Tibial nerve (tissue), 4 donors: ENCODE results near the gene PLAAT3. TPM values are rescaled to one million over a fixed set of nuclear protein-coding genes. Genes with fewer than 3 reads are reported as not detected.

Experiments
- DNase-seq, 2 donors: peaks; one replicate each; pipeline ENCODE4 v3.0.0-alpha.2; 2019; ENCODE audit warnings: low spot score in 2 of 2
- H3K27ac ChIP-seq, 4 donors: fragments of 200-600 bp; sonication (generic) in 3 of 4; one replicate each; pipeline ENCODE4 v1.5.1; 2017 to 2019; ENCODE audit warnings: mild to moderate bottlenecking in 1 of 4
- H3K27me3 ChIP-seq, 2 donors: fragments of 200-600 bp; sonication (generic) in 1 of 2; one replicate each; pipeline versions ENCODE4 v1.5.1 to v1.6.0; 2017 to 2019
- H3K36me3 ChIP-seq, 3 donors: fragments of 200-600 bp; sonication (generic); one replicate each; pipeline ENCODE4 v1.5.1; 2018 to 2019
- H3K4me1 ChIP-seq, 4 donors: fragments of 200-600 bp; sonication (generic) in 3 of 4; one replicate each; pipeline ENCODE4 v1.5.1; 2017 to 2019
- H3K4me3 ChIP-seq, 4 donors: fragments of 200-600 bp; sonication (generic) in 3 of 4; one replicate each; pipeline ENCODE4 v1.5.1; 2017 to 2019; ENCODE audit warnings: mild to moderate bottlenecking in 1 of 4, moderate library complexity in 1 of 4
- H3K9me3 ChIP-seq, 4 donors: fragments of 200-600 bp; sonication (generic) in 3 of 4; one replicate each; pipeline ENCODE4 v1.5.1; 2017 to 2019
- CTCF ChIP-seq, 5 experiments: fragments of 200-600 bp in 3 of 5; fragments of 450-650 bp in 2 of 5; sonication (generic) in 3 of 5; IDR thresholded peaks; one replicate each; pipeline ENCODE4 v1.5.1; 2016 to 2019; ENCODE audit warnings: antibody characterized with exemption in 5 of 5, mild to moderate bottlenecking in 3 of 5, moderate library complexity in 2 of 5
- EP300 ChIP-seq, 2 donors: sonication (generic); formaldehyde crosslinking; IDR thresholded peaks; one replicate each; pipeline ENCODE4 v1.6.1; 2017; ENCODE audit warnings: antibody characterized with exemption in 2 of 2, mild to moderate bottlenecking in 1 of 2
- POLR2A ChIP-seq, 2 donors: fragments of 450-650 bp; IDR thresholded peaks; one replicate each; pipeline ENCODE4 v1.6.1; 2017; ENCODE audit warnings: antibody characterized with exemption in 2 of 2, mild to moderate bottlenecking in 2 of 2, moderate library complexity in 2 of 2
- WGBS, 2 donors: methylation state at CpG; one replicate each; pipeline ENCODE4 v1.1.5; 2018; 5-methylcytosine and 5-hydroxymethylcytosine counted together
- total RNA-seq, 4 donors: library from RNA; depleted of rRNA; stranded (reverse); fragments of >200 nt; gene quantifications; one replicate each; pipeline ENCODE4 v1.1.0, GENCODE V29; 2016

Gene PLAAT3
- total RNA-seq, result 100 to 1,000 TPM; 140 to 185 (median 157) TPM

GRCh38 chr11:63614136-63614671 lies at the start of gene PLAAT3:
Gene PLAAT3 (minus strand): TSS chr11:63614433. CDS start chr11:63614014, 419 bp downstream.
- WGBS, 2 donors, result 0 to 1% methylated on average over 36 to 51 of the region's 53 CpGs
- H3K4me3 ChIP-seq, result peak within 1 kb of the TSS; percentile 62 to 87 (median 73)

GRCh38 chr11:63663809-63664208 lies 49.6 kb upstream of the PLAAT3 start:
- DNase-seq, result no peak
- Histone ChIP-seq H3K27ac (peak overlapping the region in 1 of 4 donors; percentile 11), H3K27me3 (no peaks in the 10 kb centered on the region), H3K9me3 (no peaks in the 10 kb centered on the region), H3K36me3 (no peaks in the 10 kb centered on the region), H3K4me3 (no peak overlapping the region), H3K4me1 (peaks cover 0 to 85% (median 28%) of the 10 kb centered on the region in 4 donors)
- TF ChIP-seq CTCF (IDR thresholded peaks at IDR 0.05) (no peak), POLR2A (IDR thresholded peaks at IDR 0.05) (no peak), EP300 (IDR thresholded peaks at IDR 0.05) (no peak)
- 0% methylated on average over 1 of the region's 1 CpG for WGBS, 2 donors

More at GRCh38 chr11:63614136-63614671, at the start of gene PLAAT3:
- TF ChIP-seq CTCF (IDR thresholded peaks at IDR 0.05) (no peak), EP300 (IDR thresholded peaks at IDR 0.05) (peak in 1 of 2 donors; percentile 92), POLR2A (IDR thresholded peaks at IDR 0.05) (peak; percentile 71 to 79)
- H3K4me1 ChIP-seq, result peaks cover 0 to 35% (median 26%) of the 10 kb centered on the region in 4 donors
- H3K27me3 ChIP-seq, result no peaks in the 10 kb centered on the region
- peak; percentile 64 to 66 for DNase-seq
- H3K27ac ChIP-seq, result peak within 1 kb of the TSS; percentile 86 to 99 (median 91)
- H3K36me3 ChIP-seq, result no peaks in the 10 kb centered on the region
- H3K9me3 ChIP-seq, result no peaks in the 10 kb centered on the region

- Histone ChIP-seq H3K4me1 (peaks cover 0 to 61% (median 14%) of the 10 kb centered on the region in 4 donors), H3K4me3 (no peak overlapping the region), H3K27me3 (no peaks in the 10 kb centered on the region), H3K36me3 (peaks cover 0 to 26% (median 0%) of the 10 kb centered on the region in 3 donors), H3K9me3 (no peaks in the 10 kb centered on the region), H3K27ac (no peak overlapping the region)
- DNase-seq, result no peak
- no peak for TF ChIP-seq CTCF (IDR thresholded peaks at IDR 0.05)
- TF ChIP-seq POLR2A (IDR thresholded peaks at IDR 0.05), result no peak
- TF ChIP-seq EP300 (IDR thresholded peaks at IDR 0.05), result no peak
- WGBS, 2 donors, result 88 to 92% methylated on average over 8 of the region's 8 CpGs
Observed at GRCh38 chr11:63660972-63661371, 46.7 kb upstream of the PLAAT3 start.

GRCh38 chr11:63652671-63653070 lies 38.4 kb upstream of the PLAAT3 start:
- 90 to 96% methylated on average over 3 of the region's 3 CpGs for WGBS, 2 donors
- Histone ChIP-seq H3K27ac (no peak overlapping the region), H3K36me3 (peaks cover 0 to 78% (median 0%) of the 10 kb centered on the region in 3 donors), H3K4me1 (no peaks in the 10 kb centered on the region), H3K27me3 (no peaks in the 10 kb centered on the region), H3K4me3 (no peak overlapping the region), H3K9me3 (no peaks in the 10 kb centered on the region)
- DNase-seq, result no peak
- no peak for TF ChIP-seq EP300 (IDR thresholded peaks at IDR 0.05)
- no peak for TF ChIP-seq POLR2A (IDR thresholded peaks at IDR 0.05)
- TF ChIP-seq CTCF (IDR thresholded peaks at IDR 0.05), result no peak

- TF ChIP-seq EP300 (IDR thresholded peaks at IDR 0.05) (no peak), POLR2A (IDR thresholded peaks at IDR 0.05) (no peak), CTCF (IDR thresholded peaks at IDR 0.05) (no peak)
- Histone ChIP-seq H3K36me3 (peaks cover 0 to 76% (median 0%) of the 10 kb centered on the region in 3 donors), H3K27me3 (no peaks in the 10 kb centered on the region), H3K4me3 (no peak overlapping the region), H3K9me3 (no peaks in the 10 kb centered on the region), H3K27ac (no peak overlapping the region), H3K4me1 (peaks cover 0 to 7% (median 2%) of the 10 kb centered on the region in 4 donors)
- WGBS, 2 donors, result 94 to 96% methylated on average over 3 of the region's 3 CpGs
- DNase-seq, result no peak
Observed at GRCh38 chr11:63643205-63643604, 29.0 kb upstream of the PLAAT3 start.
